GM12878 (cell line): ENCODE data around the gene PIWIL1. TPM values are rescaled to one million over a fixed set of nuclear protein-coding genes. Genes with fewer than 3 reads are reported as not detected.

ENCODE experiments used
- ATAC-seq: fragments of 200-7000 bp; cut with Tn5 transposase; 3 replicates; pipeline ENCODE4 v1.9.1; 2020; ENCODE audit warnings: mild to moderate bottlenecking, moderate library complexity
- BruUV-seq: library from RNA; stranded (reverse); fragments of 400-500 nt; replicated peaks from 2 replicates; lab custom pipeline; 2021; lab: Mats Ljungman, UMichigan
- CTCF ChIA-PET: fragments of 300-600 bp; sonication (Branson Sonifier 250); formaldehyde crosslinking; extraction: SDS; loops from one replicate; lab custom pipeline; 2021; ENCODE audit warnings: inconsistent platforms; lab: Yijun Ruan, JAX
- POLR2A ChIA-PET: fragments of 350-600 bp; formaldehyde crosslinking; extraction: SDS; loops from one replicate; lab custom pipeline; 2021; ENCODE audit warnings: inconsistent platforms; lab: Charles Lee
- RAD21 ChIA-PET: fragments of 300-600 bp; sonication (Branson Sonifier 250); formaldehyde crosslinking; loops from one replicate; lab custom pipeline; 2023; ENCODE audit warnings: antibody characterized with exemption; ENCODE audit not compliant: unreplicated experiment; lab: Charles Lee
- SMC1A ChIA-PET: fragments of 300-600 bp; sonication (Branson Sonifier 250); formaldehyde crosslinking; loops from one replicate; lab custom pipeline; 2023; ENCODE audit not compliant: unreplicated experiment, uncharacterized antibody; lab: Charles Lee
- DNase-seq: peaks from one replicate; pipeline ENCODE4 v3.0.0-alpha.2; 2011; ENCODE audit warnings: low read depth, low spot score
- FAIRE-seq: peaks from 3 replicates; lab custom pipeline; 2011; peaks lifted over from hg19 to GRCh38; lab: Jason Lieb, UNC
- H2AFZ ChIP-seq: 2 replicates; pipeline ENCODE4 v1.6.0; 2011; ENCODE audit warnings: low read depth, low read length, control low read depth; ENCODE audit not compliant: control insufficient read depth
- H3K27ac ChIP-seq: 2 replicates; pipeline ENCODE4 v1.5.1; 2011; ENCODE audit warnings: control low read depth; ENCODE audit not compliant: control insufficient read depth, insufficient read depth
- H3K27me3 ChIP-seq, 2 experiments: replicated peaks in 1 of 2; 2 replicates each; pipeline versions ENCODE4 v1.6.0 to v1.6.1; 2011; ENCODE audit warnings: low read length in 1 of 2; ENCODE audit not compliant: control insufficient read depth in 2 of 2, insufficient read depth in 2 of 2
- H3K36me3 ChIP-seq, 2 experiments: 2 replicates each; pipeline ENCODE4 v1.5.1; 2011; ENCODE audit warnings: low read length in 1 of 2; ENCODE audit not compliant: control insufficient read depth in 2 of 2, insufficient read depth in 2 of 2
- H3K4me1 ChIP-seq: 2 replicates; pipeline ENCODE4 v1.6.1; 2011; ENCODE audit warnings: mild to moderate bottlenecking, low read length, moderate library complexity, mixed read lengths; ENCODE audit not compliant: control insufficient read depth, insufficient read depth
- H3K4me2 ChIP-seq: 2 replicates; pipeline ENCODE4 v1.6.0; 2011; ENCODE audit warnings: control low read depth; ENCODE audit not compliant: control insufficient read depth, insufficient read depth
- H3K4me3 ChIP-seq: fragments of 200-600 bp; sonication (generic); 2 replicates; pipeline ENCODE4 v1.5.1; 2016
- H3K79me2 ChIP-seq: 2 replicates; pipeline ENCODE4 v1.6.0; 2011; ENCODE audit warnings: low read length; ENCODE audit not compliant: control insufficient read depth, insufficient read depth
- H3K9ac ChIP-seq: 2 replicates; pipeline ENCODE4 v1.8.0; 2011; ENCODE audit warnings: low read length, control low read depth, mixed read lengths; ENCODE audit not compliant: control insufficient read depth, insufficient read depth
- H3K9me3 ChIP-seq: replicated peaks from 3 replicates; pipeline ENCODE4 v1.5.1; 2011; ENCODE audit warnings: mild to moderate bottlenecking, low read length; ENCODE audit not compliant: control insufficient read depth, insufficient read depth
- H4K20me1 ChIP-seq: 2 replicates; pipeline ENCODE4 v1.6.0; 2011; ENCODE audit not compliant: control insufficient read depth, insufficient read depth
- ATF3 ChIP-seq: IDR thresholded peaks from 2 replicates; pipeline ENCODE4 v1.6.1; 2011; ENCODE audit warnings: low read depth, mild to moderate bottlenecking, low read length, moderate library complexity, borderline replicate concordance; ENCODE audit errors: extremely low read depth
- CHD1 ChIP-seq: IDR thresholded peaks from 2 replicates; pipeline ENCODE4 v1.6.1; 2012; ENCODE audit warnings: low read depth, low read length, improper control_type of control experiment
- CTCF ChIP-seq, 3 experiments: IDR thresholded peaks in 2 of 3; conservative IDR thresholded peaks in 1 of 3; 2 replicates each; pipeline ENCODE4 v1.5.1; 2011; ENCODE audit warnings: low read depth in 3 of 3, low read length in 3 of 3, mild to moderate bottlenecking in 3 of 3, control low read depth in 2 of 3, moderate library complexity in 2 of 3, inconsistent platforms in 1 of 3, mixed read lengths in 1 of 3; ENCODE audit not compliant: control insufficient read depth in 2 of 3, insufficient read depth in 1 of 3; ENCODE audit errors: extremely low read depth in 1 of 3
- E2F8 ChIP-seq: fragments of 450-650 bp; IDR thresholded peaks from 2 replicates; pipeline ENCODE4 v1.6.1; 2018; ENCODE audit warnings: mild to moderate bottlenecking, low read depth, moderate library complexity; ENCODE audit not compliant: partially characterized antibody
- NR2C2 ChIP-seq: IDR thresholded peaks from 2 replicates; pipeline ENCODE4 v1.6.1; 2011; ENCODE audit warnings: borderline replicate concordance, low read depth; ENCODE audit not compliant: control insufficient read depth, insufficient read length
- PRDM15 ChIP-seq: fragments of 450-650 bp; formaldehyde crosslinking; IDR thresholded peaks from 2 replicates; pipeline ENCODE4 v1.4.0; 2020; ENCODE audit warnings: mild to moderate bottlenecking, moderate library complexity
- SREBF1 ChIP-seq: IDR thresholded peaks from 2 replicates; pipeline ENCODE4 v1.6.1; 2012; ENCODE audit warnings: mild to moderate bottlenecking, low read length
- WGBS: methylation state at CpG from one replicate; pipeline ENCODE4 v1.1.6; 2016; ENCODE audit warnings: low lambda C conversion rate; ENCODE audit not compliant: insufficient replicate concordance, insufficient coverage; ENCODE audit errors: missing lambda C conversion rate; 5-methylcytosine and 5-hydroxymethylcytosine counted together
- in situ Hi-C: fragments of 300-500 bp; cut with MboI; formaldehyde crosslinking; loops from 9 replicates; pipeline ENCODE4 v1.14.3; 2018; ENCODE audit warnings: mixed read lengths
- intact Hi-C: fragments of 100-400 bp; cut with micrococcal nuclease; formaldehyde crosslinking; loops from one replicate; pipeline ENCODE4 v1.14.2; 2022; ENCODE audit not compliant: unreplicated experiment
- polyA plus RNA-seq, 11 experiments: library from polyadenylated mRNA; depleted of rRNA in 4 of 11; unstranded in 6 of 11; stranded (reverse) in 5 of 11; fragments of >200 nt; fragmentation: Nextera tagmentation in 4 of 11; fragmentation: Illumina TruSeq in 1 of 11; extraction: Ambion mirVana in 4 of 11; extraction: Trizol in 1 of 11; gene quantifications; 1 replicate in 1 of 11; 2 replicates in 10 of 11; pipeline versions ENCODE4 v1.2.1 to v1.2.3, GENCODE V29; 2011 to 2016; ENCODE audit warnings: inconsistent platforms in 2 of 11, missing spikeins in 2 of 11, low read depth in 1 of 11
- total RNA-seq, 4 experiments: library from RNA; depleted of rRNA in 3 of 4; stranded (reverse); fragments of >200 nt in 3 of 4; fragmentation: Illumina TruSeq in 1 of 4; extraction: Trizol in 1 of 4; gene quantifications; 2 replicates each; pipeline versions ENCODE4 v1.2.1 to v1.2.3, GENCODE V29; 2013 to 2021

The PIWIL1 gene
- total and polyA plus RNA-seq, 10 of the 15 experiments (the other 5 are each of a cell fraction or from before 2014, with no cell fraction given): not detected

GRCh38 chr12:130356222-130356621 lies 18.5 kb downstream of the PIWIL1 start:
- in situ Hi-C loops: no loop called here
- FAIRE-seq: no peak
- Histone ChIP-seq H2AFZ (no peak overlapping the region), H3K36me3 (no peaks in the 10 kb centered on the region), H3K27ac (no peak overlapping the region), H3K4me1 (no peaks in the 10 kb centered on the region), H3K4me2 (no peak overlapping the region), H3K9ac (no peak overlapping the region), H3K9me3 (no peaks in the 10 kb centered on the region; the same call in 1 of the 3 replicates), H3K27me3 (no peaks in the 10 kb centered on the region), H4K20me1 (no peaks in the 10 kb centered on the region), H3K79me2 (no peaks in the 10 kb centered on the region), H3K4me3 (no peak overlapping the region)
- ChIA-PET CTCF (interaction anchor here (0.9 kb wide), 1 partner anchor 191 kb away, joined by 4 read pairs; no protein-coding TSS in a partner anchor), RAD21 (no interaction called here), POLR2A (no interaction called here), SMC1A (no interaction called here)
- intact Hi-C loops: no loop called here
- no peak for DNase-seq
- WGBS: 36% methylated on average over 8 of the region's 8 CpGs
- no peak for ATAC-seq
- TF ChIP-seq ATF3: no peak
- BruUV-seq: no TSS peak

GRCh38 chr12:130357241-130357640 lies 19.6 kb downstream of the PIWIL1 start:
- Histone ChIP-seq H3K27me3 (no peaks in the 10 kb centered on the region), H3K27ac (no peak overlapping the region), H3K4me1 (no peaks in the 10 kb centered on the region), H3K79me2 (no peaks in the 10 kb centered on the region), H3K4me2 (no peak overlapping the region), H3K4me3 (no peak overlapping the region), H3K9ac (no peak overlapping the region), H2AFZ (no peak overlapping the region), H3K9me3 (no peaks in the 10 kb centered on the region; the same call in 1 of the 3 replicates), H3K36me3 (no peaks in the 10 kb centered on the region), H4K20me1 (no peaks in the 10 kb centered on the region)
- no peak for FAIRE-seq
- ChIA-PET CTCF (no interaction called here), SMC1A (no interaction called here), RAD21 (no interaction called here), POLR2A (no interaction called here)
- ATAC-seq: no peak
- no peak for DNase-seq
- 46% methylated on average over 8 of the region's 8 CpGs for WGBS
- intact Hi-C loops: no loop called here
- in situ Hi-C loops: no loop called here
- no TSS peak for BruUV-seq
- TF ChIP-seq CTCF (IDR thresholded peaks at IDR 0.05 in 2 of 3, conservative IDR thresholded peaks at IDR 0.05 in 1 of 3; ENCODE audit: control insufficient read depth in 2 of 3, extremely low read depth in 1 of 3, insufficient read depth in 1 of 3, low read depth in 3 of 3, low read length in 3 of 3) (no peak), NR2C2 (no peak), E2F8 (no peak), CHD1 (no peak), SREBF1 (no peak), PRDM15 (CRISPR knock-in tag) (no peak)
